SKM-1 (cell line): Measurements from ENCODE around the gene CSTF1.
A peak's percentile ranks its signal among the peaks of the same experiment; 100 is the strongest.

Experiments
- DNase-seq: peaks from one replicate; lab custom pipeline; 2025; ENCODE audit not compliant: unreplicated experiment; lab: John Stamatoyannopoulos, UW

Gene CSTF1

DNA sequence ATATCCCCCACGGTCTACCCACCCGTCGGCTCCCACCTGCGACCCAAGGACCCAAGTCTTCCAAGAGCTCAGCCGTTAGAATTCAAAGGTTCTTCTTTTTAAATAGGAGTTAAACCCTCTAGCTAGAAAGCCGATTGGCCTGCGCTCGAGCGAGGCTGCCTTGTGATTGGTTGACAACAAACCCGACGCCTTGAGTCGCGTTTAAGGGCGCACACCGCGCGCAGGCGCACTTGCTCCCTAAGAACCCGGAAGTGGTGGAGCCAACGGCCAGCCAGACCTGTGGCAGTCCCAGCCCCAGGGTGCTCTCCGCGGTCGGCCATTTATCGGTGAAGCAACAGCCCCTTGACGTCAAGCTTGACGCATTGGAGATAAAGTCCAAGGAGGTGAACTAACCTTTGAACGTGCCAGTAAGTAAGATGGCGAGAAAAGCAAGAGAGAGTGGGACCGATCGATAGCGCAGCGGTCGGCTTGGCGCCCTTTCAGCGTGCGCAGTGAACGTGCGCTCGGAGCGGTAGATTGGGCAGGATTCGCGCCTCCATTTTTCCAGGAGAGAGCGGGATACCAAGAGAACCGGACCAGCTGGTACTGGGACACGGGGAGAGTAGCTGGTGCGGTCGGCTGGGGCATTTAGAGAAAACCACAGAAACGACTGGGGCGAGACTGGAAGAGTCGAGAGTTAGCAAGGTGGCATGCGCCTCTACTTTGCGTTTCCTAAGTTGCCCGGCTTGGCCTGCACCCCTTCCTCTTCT lies at the start of gene CSTF1, which contains the start of gene AURKA:
TSS of gene CSTF1 (plus strand) at position 514 of the 749 bp plus-strand sequence. CDS start 2,908 bp downstream, outside the sequence.
TSS of gene AURKA (minus strand) at position 84 of the 749 bp plus-strand sequence. CDS start 4,018 bp downstream, outside the sequence.
- DNase-seq = peak; percentile 96

GRCh38 chr20:56342783-56343182 lies 49.7 kb upstream of the CSTF1 start:
- DNase-seq = no peak

DNA sequence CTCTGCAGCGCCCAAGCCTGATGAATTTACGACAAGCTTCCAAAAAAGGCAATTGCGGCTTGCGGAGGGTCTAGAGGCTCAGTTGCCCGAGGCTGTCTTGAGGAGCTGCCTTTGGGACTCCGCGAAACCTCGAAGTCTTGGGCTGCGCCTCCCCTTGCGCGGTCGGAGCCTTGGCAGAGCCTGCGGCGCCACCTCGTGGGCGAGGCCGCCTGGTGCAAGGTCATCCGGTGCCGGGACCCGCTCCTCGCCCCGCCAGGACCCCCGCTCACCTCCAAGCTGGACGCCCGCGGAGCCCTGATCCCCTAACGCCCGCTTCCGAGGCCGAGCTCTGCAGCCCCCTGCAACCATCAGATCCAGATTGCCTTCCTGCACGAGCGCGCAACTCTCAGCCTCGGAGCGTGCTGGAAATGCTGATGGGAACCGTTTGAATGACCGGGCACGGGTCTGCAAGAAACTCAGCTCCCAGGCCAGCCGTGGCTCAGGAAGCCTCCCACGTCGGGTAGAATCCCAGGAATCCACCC lies 48.5 kb upstream of the CSTF1 start:
- no peak for DNase-seq

GRCh38 chr20:56345911-56346310 lies 46.5 kb upstream of the CSTF1 start:
- DNase-seq = no peak

- DNase-seq = no peak
Measured at GRCh38 chr20:56347628-56348304, 44.7 kb upstream of the CSTF1 start.

DNA sequence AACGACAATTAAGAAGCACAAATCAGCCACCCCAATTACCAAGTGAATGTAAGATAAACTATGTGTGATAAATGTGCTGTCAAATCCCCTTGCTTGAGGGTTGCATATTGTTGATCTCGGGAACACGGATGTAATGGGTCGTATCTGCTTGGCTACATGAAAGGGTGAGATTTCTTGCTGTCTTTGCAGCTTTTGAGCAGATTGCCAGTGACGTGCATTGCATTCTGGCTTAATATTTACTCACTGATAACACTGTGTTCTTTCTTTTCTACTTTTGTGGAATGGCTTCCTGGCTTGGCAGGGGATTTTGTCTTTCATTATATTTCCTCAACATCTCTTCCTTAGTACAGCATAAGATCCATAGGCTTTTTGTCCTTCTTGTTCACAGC lies 44.1 kb upstream of the CSTF1 start:
- no peak for DNase-seq

DNA sequence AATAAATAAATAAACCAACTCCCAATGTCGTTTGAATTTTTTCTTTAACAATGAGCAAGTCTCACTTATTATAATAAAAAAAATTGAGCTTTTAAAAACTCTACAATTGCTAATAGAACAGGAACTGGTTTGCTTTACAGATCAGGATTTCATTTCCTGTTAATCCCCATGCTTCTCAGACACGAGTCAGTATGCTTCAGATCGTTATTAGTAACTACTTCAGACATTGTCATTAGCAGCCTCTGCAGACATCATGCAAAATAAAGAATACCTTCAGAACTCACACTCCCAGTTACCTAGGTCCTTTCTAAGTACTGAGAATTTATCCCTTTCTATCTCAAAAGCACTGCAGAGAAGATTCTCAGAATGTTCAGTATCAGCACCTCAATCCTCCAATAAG lies 43.7 kb upstream of the CSTF1 start:
- DNase-seq = no peak

- no peak for DNase-seq
Measured at GRCh38 chr20:56350842-56351241, 41.6 kb upstream of the CSTF1 start.

DNA sequence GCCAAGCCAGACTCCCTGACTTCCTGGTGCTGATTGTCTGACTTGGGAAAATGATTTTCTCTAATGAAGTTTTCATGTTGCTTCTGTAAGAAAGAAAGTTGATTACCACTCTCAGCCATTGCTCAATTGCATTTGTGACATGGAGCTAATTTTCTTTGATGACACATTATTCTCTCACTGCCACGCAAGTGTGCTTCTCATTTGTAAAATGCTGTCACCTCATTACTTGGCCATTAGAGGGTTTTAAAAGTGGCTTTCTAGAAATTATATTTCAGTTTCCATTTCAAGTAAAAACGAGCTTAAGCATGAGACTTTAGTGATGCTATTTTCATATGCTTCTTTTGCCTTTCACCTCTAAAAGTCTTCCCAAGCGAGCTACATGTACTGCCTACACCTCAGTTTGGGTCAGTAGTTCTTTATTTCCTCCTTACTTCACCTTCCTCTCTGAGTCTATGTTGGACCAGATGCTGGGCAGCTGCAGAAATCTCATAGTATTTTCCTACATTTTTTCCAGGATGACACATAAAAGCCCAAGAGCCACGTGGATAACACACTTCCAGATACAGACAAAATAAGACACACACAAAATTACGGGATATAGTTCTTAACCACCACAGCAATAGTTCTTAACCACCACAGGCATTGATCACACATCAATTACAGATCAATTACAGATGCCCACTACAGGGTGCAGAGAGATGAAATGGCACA lies 39.9 kb upstream of the CSTF1 start:
- DNase-seq = no peak

DNA sequence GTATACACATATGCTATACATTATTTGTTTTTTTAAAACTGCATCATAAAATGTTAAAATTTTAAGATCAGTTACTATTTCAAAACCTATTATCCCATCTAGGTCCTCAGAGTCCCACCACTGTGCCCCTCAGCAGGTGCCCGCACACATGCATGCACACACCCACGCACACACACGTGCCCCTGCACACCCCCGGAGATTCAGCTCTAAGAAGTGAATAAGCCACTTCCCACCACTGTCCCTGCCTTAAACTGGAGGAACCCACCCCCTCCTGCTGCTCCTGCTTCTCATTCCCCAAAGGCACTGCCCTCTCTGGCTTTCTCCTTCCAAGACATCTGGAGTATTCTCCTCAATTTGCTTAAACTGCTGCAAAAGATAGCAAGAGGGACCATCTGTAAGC lies 39.1 kb upstream of the CSTF1 start:
- DNase-seq = no peak

DNA sequence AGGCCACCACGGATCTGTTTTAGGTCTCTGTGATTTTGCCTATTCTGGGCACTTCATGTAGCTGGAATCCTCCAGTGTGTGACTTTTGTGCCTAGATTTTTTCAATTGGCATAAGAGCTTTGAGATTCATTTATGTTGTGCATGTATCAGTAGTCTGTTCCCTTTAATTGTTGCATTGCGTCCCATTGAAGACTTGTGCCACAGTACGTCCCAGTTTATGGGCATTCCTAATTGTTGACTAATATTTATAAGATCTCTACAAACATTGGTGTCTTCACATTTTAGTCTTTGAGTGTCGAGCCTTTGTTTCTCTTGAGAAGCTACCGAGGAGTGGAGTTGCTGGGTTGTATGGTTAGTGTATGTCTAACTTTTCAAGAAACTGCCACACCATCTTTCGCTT lies 34.4 kb upstream of the CSTF1 start:
- DNase-seq = no peak

GRCh38 chr20:56358600-56359211 lies 33.7 kb upstream of the CSTF1 start, which contains the start of gene FAM210B:
Gene FAM210B (plus strand): TSS chr20:56358974. CDS start chr20:56359006, 32 bp downstream.
- DNase-seq = peak; percentile 59

DNA sequence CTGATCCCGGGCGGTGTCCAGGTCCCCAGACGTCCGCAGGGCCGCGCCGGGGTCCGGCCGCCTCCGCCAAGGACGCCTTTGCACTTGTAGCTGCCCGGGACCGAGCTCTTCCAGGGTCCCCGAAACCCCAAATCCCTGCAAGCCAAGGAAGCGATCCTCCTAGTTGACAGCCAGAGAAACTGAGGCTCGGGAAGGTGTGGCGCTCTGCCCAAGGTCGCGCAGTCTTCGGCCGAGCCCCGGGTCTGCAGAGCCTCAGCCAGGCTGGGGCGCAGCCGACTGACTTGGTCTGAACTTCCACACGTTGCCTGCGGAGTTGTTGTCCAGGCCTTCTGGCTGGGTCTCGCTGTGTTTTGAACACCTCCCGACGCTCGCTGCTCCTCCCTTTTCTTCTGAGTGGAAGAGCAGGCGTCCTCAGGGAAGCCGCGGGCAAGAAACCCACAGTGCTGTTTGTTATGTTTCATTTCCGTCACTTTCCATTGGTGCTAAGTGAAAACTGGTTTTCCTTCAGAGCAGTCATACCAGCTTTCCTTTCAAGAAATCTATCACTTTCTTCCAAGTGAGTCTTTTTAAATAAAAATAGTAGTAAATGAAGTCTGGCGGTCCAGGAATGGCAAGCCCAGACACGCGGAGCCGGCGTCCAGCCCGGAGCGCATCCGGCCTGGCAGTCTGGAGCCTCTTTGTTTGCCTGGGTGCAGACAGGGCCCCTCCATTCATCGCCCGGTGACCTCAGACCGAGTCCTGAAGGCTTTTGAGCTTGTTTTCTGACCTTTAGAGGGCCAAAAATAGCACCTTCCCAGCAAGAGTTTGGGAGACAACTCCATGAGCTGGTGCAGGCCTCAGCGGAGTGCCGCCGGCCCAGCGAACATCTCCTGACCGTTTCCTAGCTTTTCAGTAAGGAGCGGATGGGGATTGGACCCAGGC lies 33.0 kb upstream of the CSTF1 start:
- no peak for DNase-seq

GRCh38 chr20:56360133-56360907 lies 32.1 kb upstream of the CSTF1 start:
- DNase-seq = no peak

DNA sequence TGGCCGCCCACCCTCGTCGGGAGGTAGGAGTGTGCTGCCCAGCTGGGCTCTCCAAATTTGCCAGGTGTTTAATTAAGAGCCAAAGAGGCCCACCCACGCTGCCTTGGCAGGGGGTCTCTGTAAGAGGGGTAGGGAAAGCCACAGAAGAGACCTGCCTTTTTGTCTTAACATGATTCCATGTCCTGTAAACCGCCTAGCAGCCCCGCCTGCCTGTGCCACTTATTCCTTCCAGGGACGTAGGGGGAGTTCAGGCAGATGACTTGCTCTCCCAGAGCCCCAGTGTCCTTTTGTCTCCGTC lies 31.6 kb upstream of the CSTF1 start:
- no peak for DNase-seq

GRCh38 chr20:56361900-56362299 lies 30.5 kb upstream of the CSTF1 start:
- no peak for DNase-seq

DNA sequence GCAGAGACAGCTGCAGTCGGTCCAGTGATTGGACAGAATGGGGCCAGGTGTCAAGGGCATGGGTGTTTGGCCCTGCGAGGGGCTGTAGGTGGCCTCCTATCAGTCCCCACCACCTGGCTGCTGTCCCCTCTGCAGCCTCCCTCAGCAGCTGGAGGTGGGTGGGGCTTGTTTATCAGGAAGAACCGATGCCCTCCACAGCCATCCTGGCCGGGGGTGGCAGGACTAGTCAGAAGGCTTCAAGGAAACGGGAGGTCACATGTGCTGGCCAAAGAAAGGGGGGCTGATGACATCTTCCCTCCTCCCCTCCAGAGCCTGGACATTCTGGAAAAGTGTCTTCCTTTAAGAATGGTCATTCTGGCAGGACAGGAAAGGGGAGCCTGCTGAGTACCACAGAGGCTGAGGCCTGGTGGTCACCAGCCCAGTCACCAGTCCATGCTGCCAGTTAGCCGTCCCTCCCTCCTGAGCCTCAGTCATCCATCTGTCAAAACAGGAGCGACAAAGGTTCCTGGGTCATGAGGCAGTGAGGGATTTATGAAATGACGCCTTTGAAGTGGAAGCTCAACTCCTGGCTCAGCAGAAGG lies 29.5 kb upstream of the CSTF1 start:
- DNase-seq = no peak

- no peak for DNase-seq
Measured at GRCh38 chr20:56363491-56363890, 29.0 kb upstream of the CSTF1 start.
